SJCRH30 (cell line): ENCODE data around the gene CROCC2. TPM values are rescaled to one million over a fixed set of nuclear protein-coding genes. Genes with fewer than 3 reads are reported as not detected.

Experiments
- DNase-seq, 2 experiments: peaks; one replicate each; pipeline ENCODE4 v3.0.0-alpha.2; 2015 to 2020
- H3K27ac ChIP-seq: fragments of 250-450 bp; sonication (Bioruptor Pico); 2 replicates; pipeline ENCODE4 v1.5.1; 2020; ENCODE audit warnings: mild to moderate bottlenecking, moderate library complexity
- H3K27me3 ChIP-seq: fragments of 250-450 bp; sonication (Bioruptor Pico); 2 replicates; pipeline ENCODE4 v1.5.1; 2020; ENCODE audit warnings: mild to moderate bottlenecking, moderate library complexity
- H3K36me3 ChIP-seq: fragments of 250-450 bp; sonication (Bioruptor Pico); 2 replicates; pipeline ENCODE4 v1.5.1; 2020; ENCODE audit warnings: mild to moderate bottlenecking, moderate library complexity
- H3K4me1 ChIP-seq: fragments of 250-450 bp; sonication (Bioruptor Pico); 2 replicates; pipeline ENCODE4 v1.5.1; 2020; ENCODE audit warnings: mild to moderate bottlenecking, moderate library complexity
- H3K4me3 ChIP-seq: fragments of 250-450 bp; sonication (Bioruptor Pico); 2 replicates; pipeline ENCODE4 v1.5.1; 2020; ENCODE audit warnings: mild to moderate bottlenecking, moderate library complexity
- H3K9me3 ChIP-seq: fragments of 250-450 bp; sonication (Bioruptor Pico); replicated peaks from 2 replicates; pipeline ENCODE4 v1.5.1; 2020; ENCODE audit warnings: mild to moderate bottlenecking, moderate library complexity
- total RNA-seq: library from RNA; depleted of rRNA; stranded (reverse); fragments of >200 nt; shearing (Covaris generic); gene quantifications from 2 replicates; pipeline ENCODE4 v1.2.3, GENCODE V29; 2014

CROCC2 gene
- total RNA-seq, 1 experiment from 2014 or later, result 0.26 TPM

DNA sequence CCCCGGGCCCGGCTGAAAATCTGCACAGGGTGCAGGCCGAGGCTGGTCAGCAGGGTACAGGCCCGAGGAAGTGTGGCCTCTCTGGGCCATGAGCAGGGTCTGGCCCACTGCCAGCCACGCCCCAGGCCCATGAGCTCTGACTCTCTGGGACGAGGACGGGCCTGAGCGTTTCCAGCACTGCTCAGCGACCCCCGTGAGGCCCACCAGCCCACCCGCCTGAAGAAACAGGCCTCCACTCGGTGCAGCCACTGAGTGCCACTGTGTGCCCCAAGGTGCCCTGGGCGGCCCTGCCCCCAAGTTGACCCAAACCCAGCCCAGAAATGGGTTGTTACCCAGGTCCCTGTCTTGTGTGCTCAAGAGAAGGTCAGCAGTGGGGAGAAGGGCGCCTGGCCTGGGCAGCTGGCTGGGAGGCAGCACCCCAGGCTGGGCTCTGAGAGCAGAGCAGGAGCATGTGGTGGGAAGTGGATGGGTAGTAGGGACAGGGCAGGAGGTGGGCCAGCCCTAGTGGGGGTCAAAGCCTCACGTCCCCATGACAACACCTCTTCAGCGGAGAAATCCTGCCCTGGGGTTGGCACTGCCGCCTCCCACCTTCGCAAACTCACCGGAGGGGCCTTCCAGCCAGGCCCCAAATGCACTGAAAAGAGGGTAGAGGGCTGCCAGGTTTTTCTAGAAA is 90.2 kb downstream of the CROCC2 start:
- DNase-seq, result peak in 1 of 2 experiments; percentile 50
- H3K4me3 ChIP-seq, result no peak overlapping the region
- H3K27me3 ChIP-seq, result no peaks in the 10 kb centered on the region
- H3K27ac ChIP-seq, result peak overlapping the region; percentile 38
- H3K36me3 ChIP-seq, result peaks cover 11% of the 10 kb centered on the region; the same call in 1 of the 2 replicates
- H3K9me3 ChIP-seq, result no peaks in the 10 kb centered on the region
- H3K4me1 ChIP-seq, result peaks cover 40% of the 10 kb centered on the region

DNA sequence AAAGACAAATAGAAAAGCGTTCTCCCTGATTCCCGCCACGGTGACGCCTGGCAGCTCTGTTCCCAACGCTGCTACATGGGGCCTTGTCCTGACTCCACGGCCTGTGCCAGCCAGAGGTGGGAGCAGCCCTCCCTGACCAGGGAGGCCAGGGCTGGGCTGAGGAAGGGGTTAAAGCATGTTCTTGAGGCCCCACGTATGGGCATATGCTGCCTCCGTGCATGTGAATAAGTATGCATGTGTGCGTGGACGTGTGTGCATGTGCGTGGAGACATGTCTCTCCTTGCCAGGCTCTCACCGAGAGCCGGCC is 90.7 kb downstream of the CROCC2 start:
- Histone ChIP-seq H3K27me3 (no peaks in the 10 kb centered on the region), H3K36me3 (peaks cover 11% of the 10 kb centered on the region; the same call in 1 of the 2 replicates), H3K9me3 (no peaks in the 10 kb centered on the region), H3K4me3 (no peak overlapping the region), H3K4me1 (peaks cover 40% of the 10 kb centered on the region), H3K27ac (peak overlapping the region; percentile 84; the same call in 1 of the 2 replicates)
- no peak for DNase-seq

DNA sequence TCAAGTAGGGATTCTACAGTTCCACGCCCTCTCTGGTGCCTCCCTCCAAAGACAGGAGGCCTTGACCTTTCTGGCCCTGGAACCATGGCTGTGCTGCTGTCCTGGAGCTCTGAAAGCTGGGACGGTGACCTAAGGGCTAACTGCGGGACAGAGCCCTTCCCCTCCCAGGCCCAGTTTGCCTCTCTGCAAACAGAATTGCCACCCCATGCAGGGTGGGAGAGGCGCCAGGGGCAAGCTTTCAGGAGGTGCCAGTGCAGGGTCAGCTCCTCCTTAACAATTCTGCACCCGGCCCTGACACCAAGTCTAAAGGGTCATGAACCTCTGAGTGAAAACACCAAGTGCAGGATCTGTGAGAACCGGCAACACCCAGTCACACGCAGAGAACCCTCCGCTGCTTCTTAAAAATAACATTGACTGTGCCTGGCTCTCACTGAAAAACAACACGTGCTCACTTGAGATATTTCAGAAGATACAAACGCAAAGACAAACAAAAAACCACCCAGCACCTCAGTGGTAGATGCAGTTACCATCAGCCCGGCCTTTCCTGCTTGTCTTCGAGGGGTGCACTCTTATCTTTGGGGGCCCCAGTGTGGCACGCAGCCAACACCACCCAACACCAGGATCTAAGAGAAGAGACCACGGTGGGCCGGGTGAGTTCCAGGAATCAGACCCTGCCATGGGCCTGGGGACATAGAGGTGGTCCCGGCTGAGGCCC is 91.2 kb downstream of the CROCC2 start:
- Histone ChIP-seq H3K27ac (peak overlapping the region; percentile 84), H3K4me1 (peaks cover 37% of the 10 kb centered on the region), H3K36me3 (peaks cover 11% of the 10 kb centered on the region; the same call in 1 of the 2 replicates), H3K9me3 (no peaks in the 10 kb centered on the region), H3K4me3 (peak overlapping the region; percentile 67), H3K27me3 (no peaks in the 10 kb centered on the region)
- DNase-seq, result peak; percentile 40 to 59

DNA sequence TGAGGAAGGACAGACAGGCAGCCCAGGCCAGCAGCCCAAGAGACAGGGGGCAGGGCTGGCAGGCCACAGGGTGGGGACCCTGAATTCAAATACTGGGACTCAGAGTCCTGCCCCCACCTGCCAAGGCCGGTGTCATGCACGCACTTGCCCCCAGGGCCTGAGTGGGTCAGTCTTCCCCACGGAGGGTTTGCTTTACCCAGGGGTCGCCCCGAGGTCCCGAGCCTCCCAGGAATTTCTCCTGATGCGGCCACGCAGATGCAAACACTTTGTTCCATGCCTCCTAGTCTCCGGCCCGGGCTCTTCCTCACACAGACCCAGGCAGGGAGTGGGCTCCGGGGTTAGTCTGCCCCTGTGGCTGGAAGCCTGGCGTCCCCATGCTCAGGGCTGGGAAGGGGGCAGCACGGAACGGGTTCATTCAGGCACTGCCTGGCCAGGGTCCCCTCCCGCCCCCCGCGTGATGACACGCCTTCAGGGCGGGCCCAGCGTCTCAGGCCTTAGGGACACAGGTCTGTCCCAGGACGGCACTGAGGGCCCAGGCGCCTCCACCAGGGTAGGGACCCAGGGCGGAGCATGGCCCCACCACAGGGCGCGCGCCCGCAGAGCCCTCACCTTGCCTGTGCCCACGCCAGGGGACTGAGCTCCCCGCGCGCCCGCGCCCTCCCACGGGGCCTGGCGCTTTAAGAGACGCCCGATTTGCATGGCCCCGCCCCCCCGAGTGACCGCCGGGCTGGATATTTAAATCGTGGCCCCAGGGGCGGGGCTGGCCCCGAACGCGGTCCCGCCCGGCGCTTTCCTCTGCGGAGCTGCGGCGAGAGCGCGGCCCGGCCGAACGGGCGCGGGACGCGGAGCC is 91.9 kb downstream of the CROCC2 start, which contains the start of gene SNED1:
Gene SNED1, plus strand, starts transcription at position 763 of the 850 bp plus-strand sequence. CDS start 220 bp downstream, outside the sequence.
- Histone ChIP-seq H3K36me3 (peaks cover 12% of the 10 kb centered on the region; the same call in 1 of the 2 replicates), H3K27me3 (no peaks in the 10 kb centered on the region), H3K4me1 (peaks cover 30% of the 10 kb centered on the region), H3K4me3 (peak within 1 kb of the TSS; percentile 67), H3K27ac (peak within 1 kb of the TSS; percentile 84), H3K9me3 (no peaks in the 10 kb centered on the region)
- peak; percentile 93 for DNase-seq

DNA sequence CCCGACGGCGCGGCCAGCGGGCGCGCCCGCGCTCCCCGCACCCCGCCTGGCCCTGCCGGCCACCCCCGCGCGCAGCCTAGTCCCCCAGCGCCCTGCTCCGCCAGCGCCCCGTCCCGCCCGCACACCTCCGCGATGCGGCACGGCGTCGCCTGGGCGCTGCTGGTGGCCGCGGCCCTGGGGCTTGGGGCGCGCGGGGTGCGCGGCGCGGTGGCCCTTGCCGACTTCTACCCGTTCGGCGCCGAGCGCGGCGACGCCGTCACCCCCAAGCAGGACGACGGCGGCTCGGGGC is 92.5 kb downstream of the CROCC2 start:
- Histone ChIP-seq H3K27me3 (no peaks in the 10 kb centered on the region), H3K4me1 (peaks cover 30% of the 10 kb centered on the region), H3K27ac (no peak overlapping the region), H3K36me3 (peaks cover 15% of the 10 kb centered on the region), H3K9me3 (peaks cover 2% of the 10 kb centered on the region; the same call in 1 of the 2 replicates), H3K4me3 (peak overlapping the region; percentile 67)
- DNase-seq, result no peak

DNA sequence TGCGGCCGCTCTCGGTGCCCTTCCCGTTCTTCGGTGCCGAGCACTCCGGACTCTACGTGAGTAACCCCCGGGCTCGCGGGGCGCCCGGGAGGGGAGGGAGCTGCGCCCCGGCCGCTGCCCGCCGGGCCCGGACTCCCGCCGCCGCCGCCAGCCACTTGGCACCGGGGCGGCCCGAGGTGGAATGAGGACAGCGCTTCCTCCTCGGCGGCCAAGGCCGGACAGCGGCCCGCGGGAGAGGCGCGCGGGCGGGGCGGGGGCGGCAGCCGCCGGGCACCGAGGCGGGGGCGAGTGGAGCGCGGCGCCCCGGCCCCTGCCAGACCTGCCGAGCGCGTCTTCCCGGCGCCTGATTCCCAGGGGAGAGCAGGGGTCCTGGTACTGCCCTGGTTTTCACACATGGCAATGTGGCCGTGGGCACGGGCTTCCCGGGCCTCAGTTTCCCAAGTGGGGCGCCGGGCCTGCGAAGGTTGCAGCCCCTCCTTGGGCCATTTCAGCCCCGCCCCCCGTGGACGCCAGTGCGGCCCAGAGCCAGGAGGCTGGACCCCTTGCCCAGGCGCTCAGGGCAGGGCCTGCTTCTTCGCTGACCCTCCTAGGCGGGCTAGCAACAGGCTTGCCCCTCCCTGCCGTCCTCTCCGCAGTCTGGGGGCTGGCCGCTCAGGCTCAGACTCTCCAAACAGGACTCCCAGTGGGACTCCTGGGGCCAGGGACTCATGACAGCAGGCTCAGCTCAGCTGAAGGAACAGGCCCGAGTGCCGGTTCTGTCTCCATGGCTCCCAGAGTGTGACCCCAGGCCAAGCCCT is 93.1 kb downstream of the CROCC2 start:
- Histone ChIP-seq H3K4me1 (peaks cover 30% of the 10 kb centered on the region), H3K36me3 (peaks cover 21% of the 10 kb centered on the region), H3K4me3 (peak overlapping the region; percentile 67), H3K27me3 (no peaks in the 10 kb centered on the region), H3K9me3 (peaks cover 7% of the 10 kb centered on the region), H3K27ac (no peak overlapping the region)
- peak in 1 of 2 experiments; percentile 19 for DNase-seq

DNA sequence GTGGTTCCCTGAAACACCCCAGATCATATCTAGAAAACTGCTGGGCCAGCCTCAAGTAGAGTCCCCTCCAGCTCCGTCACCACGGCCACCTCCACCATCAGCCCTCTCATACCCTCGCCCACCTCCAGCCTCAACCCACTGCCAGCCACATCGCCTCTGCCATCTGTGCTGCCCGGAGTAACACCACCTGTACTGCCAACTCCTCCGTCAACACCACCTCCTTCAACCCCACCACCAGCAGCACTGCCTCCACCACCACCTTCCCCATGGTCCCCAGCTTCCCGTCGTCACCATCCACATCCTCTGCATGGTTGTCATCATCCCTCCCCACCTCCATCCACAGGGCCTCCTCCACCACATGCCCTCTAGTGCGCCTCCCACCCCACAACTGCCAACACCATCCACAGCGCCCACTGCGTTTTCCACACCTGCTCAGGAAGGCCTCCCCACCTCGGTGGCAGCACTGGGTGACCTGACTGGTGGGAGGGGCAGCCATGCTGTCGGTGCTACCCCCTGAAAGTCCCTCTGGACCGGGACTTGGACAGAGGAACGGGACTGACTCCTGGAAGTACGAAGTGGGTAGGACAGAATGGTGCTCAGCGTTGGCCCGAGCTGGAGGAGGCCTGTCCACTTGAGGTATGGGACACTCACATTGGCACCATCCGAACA is 93.9 kb downstream of the CROCC2 start:
- Histone ChIP-seq H3K27ac (no peak overlapping the region), H3K4me3 (peak overlapping the region; percentile 67), H3K4me1 (peaks cover 29% of the 10 kb centered on the region), H3K36me3 (peaks cover 23% of the 10 kb centered on the region), H3K9me3 (peaks cover 12% of the 10 kb centered on the region), H3K27me3 (no peaks in the 10 kb centered on the region)
- peak in 1 of 2 experiments; percentile 2 for DNase-seq

DNA sequence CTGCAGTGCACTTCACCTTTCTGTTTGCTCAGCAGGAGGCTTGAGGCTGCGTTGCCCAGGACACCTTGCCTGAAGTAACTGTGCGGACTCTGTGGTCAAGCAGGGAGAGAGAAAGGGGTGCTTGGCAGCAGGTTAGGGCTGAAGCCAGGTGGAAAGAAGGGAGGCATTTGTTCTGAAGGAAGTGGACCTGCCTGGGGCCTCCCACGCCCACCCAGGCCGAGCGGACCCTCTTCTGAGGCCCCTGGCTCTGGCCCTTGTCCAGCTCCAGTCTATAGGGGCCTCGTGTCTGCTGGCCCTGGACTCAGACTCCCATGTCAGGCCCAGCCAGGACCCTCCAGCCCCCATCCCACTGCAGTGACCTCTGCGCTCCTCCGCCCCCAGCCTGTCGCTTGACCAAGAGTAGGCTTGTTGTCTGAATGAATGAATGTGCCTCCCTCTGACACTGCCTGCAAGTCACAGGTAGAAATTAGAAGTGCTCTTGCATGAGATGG is 94.7 kb downstream of the CROCC2 start:
- Histone ChIP-seq H3K4me1 (peaks cover 21% of the 10 kb centered on the region), H3K27ac (no peak overlapping the region), H3K27me3 (no peaks in the 10 kb centered on the region), H3K4me3 (no peak overlapping the region), H3K9me3 (peaks cover 19% of the 10 kb centered on the region), H3K36me3 (peaks cover 28% of the 10 kb centered on the region)
- no peak for DNase-seq

DNA sequence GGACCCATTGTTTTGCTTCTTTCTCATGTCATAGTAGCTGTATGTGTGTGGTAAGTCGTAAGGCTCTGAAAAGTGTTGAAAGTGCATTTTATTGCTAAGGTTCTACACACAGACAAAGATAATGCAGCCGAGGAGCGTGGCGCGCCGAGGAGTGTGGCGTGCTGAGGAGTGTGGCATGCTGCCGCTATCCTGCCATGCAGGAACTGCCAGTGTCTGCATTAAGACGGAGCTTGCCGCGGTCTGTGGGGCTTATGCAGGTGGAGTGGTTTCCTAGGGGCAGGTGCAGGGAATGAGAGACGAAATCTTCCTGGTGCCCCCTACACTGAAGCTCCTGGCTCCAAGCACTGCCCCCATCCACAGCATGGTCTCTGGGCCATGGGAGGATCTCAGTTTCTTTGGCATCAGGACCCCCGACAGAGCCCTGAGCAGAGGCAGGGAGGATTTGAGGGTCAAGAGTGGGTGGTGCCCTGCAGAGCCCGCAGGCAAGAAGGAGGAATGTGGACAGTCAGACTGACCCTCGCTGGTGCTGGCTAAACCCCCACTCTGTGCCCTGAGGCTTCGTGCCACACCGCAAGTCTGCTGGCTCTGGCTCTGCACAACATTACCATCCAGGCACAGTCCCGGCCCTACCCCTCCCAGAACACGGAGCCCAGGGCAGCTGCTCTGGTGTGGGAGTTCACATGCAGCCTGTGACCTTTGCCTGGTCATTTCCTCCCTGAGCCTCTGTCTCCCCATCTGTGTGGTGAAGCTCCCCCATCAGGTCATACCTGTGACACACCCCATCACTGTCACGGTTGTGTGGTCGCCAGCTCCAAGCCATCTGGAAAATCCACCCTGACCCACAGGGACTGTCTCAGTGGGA is 95.5 kb downstream of the CROCC2 start:
- Histone ChIP-seq H3K36me3 (peaks cover 30% of the 10 kb centered on the region), H3K27me3 (no peaks in the 10 kb centered on the region)
- no peak for DNase-seq

DNA sequence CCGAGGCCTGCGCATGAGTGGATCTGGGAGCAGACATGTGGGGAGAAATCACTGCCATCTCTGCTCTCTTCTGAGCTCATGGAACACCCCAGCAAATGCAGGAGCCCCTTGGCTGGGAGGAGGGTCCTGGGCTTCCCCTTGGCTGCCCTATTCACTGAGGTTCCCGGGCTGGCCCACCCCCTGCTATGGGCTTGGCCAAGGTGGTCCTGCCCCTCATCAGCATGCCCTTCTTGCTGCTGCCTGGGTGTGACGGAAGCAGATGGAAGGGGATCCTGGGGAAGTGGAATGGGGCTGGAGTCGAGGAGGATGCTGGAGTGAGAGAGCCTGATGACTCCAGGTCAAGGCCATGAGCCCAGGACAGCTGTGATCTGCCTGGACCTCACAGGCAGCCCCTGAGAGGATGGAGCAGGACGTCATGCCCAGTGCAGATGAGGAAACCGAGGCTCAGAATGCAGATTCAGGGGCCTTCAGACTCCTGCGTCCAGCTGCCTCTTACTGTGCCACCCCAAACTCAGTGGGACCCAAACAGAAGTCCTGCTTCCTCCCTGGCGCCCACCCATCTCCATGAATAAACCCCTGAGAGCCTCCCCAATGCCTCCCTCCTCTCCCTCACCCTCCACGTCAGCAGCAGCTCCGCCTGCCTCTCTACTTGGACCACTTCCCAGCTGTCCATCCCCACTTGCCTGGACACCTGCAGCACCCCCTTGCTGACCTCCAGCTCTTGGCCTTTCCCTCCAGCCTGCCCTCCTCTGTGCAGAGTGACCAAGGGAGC is 96.3 kb downstream of the CROCC2 start:
- no peak overlapping the region for H3K4me3 ChIP-seq
- no peak for DNase-seq
- peaks cover 31% of the 10 kb centered on the region for H3K36me3 ChIP-seq
- H3K27me3 ChIP-seq, result no peaks in the 10 kb centered on the region
- H3K9me3 ChIP-seq, result peaks cover 23% of the 10 kb centered on the region
- H3K27ac ChIP-seq, result no peak overlapping the region
- H3K4me1 ChIP-seq, result peaks cover 5% of the 10 kb centered on the region

More for the DNA sequence above, 95.5 kb downstream of the CROCC2 start:
- H3K9me3 ChIP-seq, result peaks cover 23% of the 10 kb centered on the region
- no peak overlapping the region for H3K27ac ChIP-seq
- H3K4me1 ChIP-seq, result peaks cover 13% of the 10 kb centered on the region
- H3K4me3 ChIP-seq, result no peak overlapping the region

DNA sequence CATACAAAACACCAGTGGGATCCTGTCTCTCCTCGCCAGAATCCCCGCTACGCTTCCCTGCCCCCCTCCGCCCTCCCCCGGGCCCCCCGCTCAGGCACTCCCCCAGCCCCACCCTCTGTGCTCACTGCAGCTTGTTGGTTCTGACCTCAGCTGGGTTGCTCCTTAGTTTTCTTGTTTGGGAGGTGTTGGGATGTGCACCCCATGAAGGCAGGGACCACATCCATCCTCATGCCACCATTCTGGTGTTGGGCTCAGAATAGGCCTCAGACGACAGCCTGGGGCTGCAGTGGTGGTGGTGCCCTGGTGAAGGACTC is 96.9 kb downstream of the CROCC2 start:
- Histone ChIP-seq H3K27me3 (no peaks in the 10 kb centered on the region), H3K27ac (no peak overlapping the region), H3K4me1 (no peaks in the 10 kb centered on the region), H3K9me3 (peaks cover 23% of the 10 kb centered on the region), H3K36me3 (peaks cover 31% of the 10 kb centered on the region), H3K4me3 (no peak overlapping the region)
- no peak for DNase-seq

DNA sequence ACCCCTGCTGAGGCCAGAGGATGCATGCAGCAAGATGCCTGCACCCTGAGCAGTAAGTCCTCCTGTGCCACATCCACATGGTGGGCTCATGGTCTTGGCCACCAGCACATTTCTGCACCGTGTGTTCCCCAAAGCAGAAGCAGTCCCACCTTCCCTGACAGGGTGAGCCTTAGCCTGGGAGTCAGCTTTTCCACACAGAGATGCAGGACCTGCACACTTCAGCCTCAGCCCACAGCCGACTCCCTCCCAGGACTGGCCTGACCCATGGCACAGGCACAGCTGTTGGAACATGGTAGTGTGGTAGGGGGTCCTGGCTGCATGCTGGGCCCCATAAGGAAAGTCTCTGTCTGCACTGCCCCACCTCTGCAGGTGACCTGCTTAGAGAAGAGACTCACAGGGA is 97.2 kb downstream of the CROCC2 start:
- Histone ChIP-seq H3K9me3 (peaks cover 23% of the 10 kb centered on the region), H3K4me1 (no peaks in the 10 kb centered on the region), H3K4me3 (no peak overlapping the region), H3K27ac (no peak overlapping the region), H3K36me3 (peaks cover 31% of the 10 kb centered on the region), H3K27me3 (no peaks in the 10 kb centered on the region)
- DNase-seq, result no peak
